Stimulated activated CD8-positive, alpha-beta memory T cell treated with anti-CD3 and anti-CD28 coated beads, Interleukin-12 subunit alpha, Interleukin-12 subunit beta, amount 100 ng/mL, for 24 hours (primary cell): ENCODE measurements around the gene TFF3.

Source experiments
- DNase-seq: peaks from one replicate; pipeline ENCODE4 v3.0.0-alpha.2; 2020; ENCODE audit errors: extremely low read depth

Gene TFF3

GRCh38 chr21:42289926-42290325 lies 25.3 kb downstream of the TFF3 start:
- DNase-seq: no peak

- no peak for DNase-seq
Observed at GRCh38 chr21:42288962-42289361, 26.2 kb downstream of the TFF3 start.

- no peak for DNase-seq
Observed at GRCh38 chr21:42287193-42288083, 27.8 kb downstream of the TFF3 start.

- no peak for DNase-seq
Observed at GRCh38 chr21:42286416-42286815, 28.8 kb downstream of the TFF3 start.

- no peak for DNase-seq
Observed at GRCh38 chr21:42285569-42286245, 29.5 kb downstream of the TFF3 start.

- no peak for DNase-seq
Observed at GRCh38 chr21:42282715-42283114, 32.5 kb downstream of the TFF3 start.

GRCh38 chr21:42282021-42282420 lies 33.2 kb downstream of the TFF3 start:
- DNase-seq: no peak

GRCh38 chr21:42281181-42281680 lies 34.0 kb downstream of the TFF3 start:
- no peak for DNase-seq

GRCh38 chr21:42280356-42281180 lies 34.6 kb downstream of the TFF3 start:
- no peak for DNase-seq

- no peak for DNase-seq
Observed at GRCh38 chr21:42279888-42280287, 35.3 kb downstream of the TFF3 start.

- DNase-seq: no peak
Observed at GRCh38 chr21:42279341-42279871, 35.8 kb downstream of the TFF3 start.

GRCh38 chr21:42278451-42279149 lies 36.6 kb downstream of the TFF3 start:
- DNase-seq: no peak

GRCh38 chr21:42277593-42277992 lies 37.6 kb downstream of the TFF3 start:
- no peak for DNase-seq

GRCh38 chr21:42276526-42277154 lies 38.6 kb downstream of the TFF3 start:
- no peak for DNase-seq

GRCh38 chr21:42276076-42276475 lies 39.1 kb downstream of the TFF3 start:
- DNase-seq: no peak

GRCh38 chr21:42272984-42273600 lies 42.1 kb downstream of the TFF3 start:
- DNase-seq: no peak

GRCh38 chr21:42272109-42272962 lies 42.9 kb downstream of the TFF3 start:
- no peak for DNase-seq

- DNase-seq: no peak
Observed at GRCh38 chr21:42271065-42271464, 44.1 kb downstream of the TFF3 start.

- DNase-seq: no peak
Observed at GRCh38 chr21:42269386-42269785, 45.8 kb downstream of the TFF3 start.
